CD14-positive monocyte (primary cell): ENCODE data around the gene GAS1. TPM values are rescaled to one million over a fixed set of nuclear protein-coding genes. Genes with fewer than 3 reads are reported as not detected.

Experiments
- DNase-seq, 3 donors: peaks; one replicate each; pipeline ENCODE4 v3.0.0-alpha.2; 2011 to 2022
- H2AFZ ChIP-seq: 2 replicates; pipeline ENCODE4 v1.6.0; 2012; ENCODE audit warnings: mild to moderate bottlenecking, low read depth, low read length, inconsistent platforms; ENCODE audit not compliant: insufficient read depth, poor library complexity, severe bottlenecking
- H3K27ac ChIP-seq, 2 donors: 1 replicate in 1 of 2; 2 replicates in 1 of 2; pipeline ENCODE4 v1.5.1; 2012 to 2013; ENCODE audit warnings: low read length in 2 of 2, control low read depth in 1 of 2, inconsistent platforms in 1 of 2, low read depth in 1 of 2, mild to moderate bottlenecking in 1 of 2
- H3K27me3 ChIP-seq, 2 donors: one replicate each; pipeline versions ENCODE4 v1.6.0 to v1.6.1; 2011 to 2013; ENCODE audit warnings: low read length in 2 of 2; ENCODE audit not compliant: control insufficient read depth in 2 of 2, insufficient read depth in 2 of 2
- H3K36me3 ChIP-seq, 2 donors: replicated peaks in 1 of 2; 1 replicate in 1 of 2; 2 replicates in 1 of 2; pipeline versions ENCODE4 v1.5.1 to v1.6.1; 2012 to 2013; ENCODE audit warnings: low read length in 2 of 2, control low read depth in 1 of 2, inconsistent platforms in 1 of 2, mild to moderate bottlenecking in 1 of 2; ENCODE audit not compliant: insufficient read depth in 2 of 2, control insufficient read depth in 1 of 2
- H3K4me1 ChIP-seq, 2 donors: 1 replicate in 1 of 2; 2 replicates in 1 of 2; pipeline versions ENCODE4 v1.5.1 to v1.6.1; 2012 to 2013; ENCODE audit warnings: low read length in 2 of 2, control low read depth in 1 of 2, inconsistent platforms in 1 of 2, mild to moderate bottlenecking in 1 of 2, moderate library complexity in 1 of 2; ENCODE audit not compliant: insufficient read depth in 2 of 2, control insufficient read depth in 1 of 2
- H3K4me2 ChIP-seq: replicated peaks from 2 replicates; pipeline ENCODE3; 2012; ENCODE audit warnings: low read length, moderate library complexity, mild to moderate bottlenecking; ENCODE audit not compliant: poor library complexity, severe bottlenecking; ENCODE audit errors: extremely low read depth
- H3K4me3 ChIP-seq, 3 experiments: fragments of 200-600 bp in 1 of 3; sonication (generic) in 1 of 3; replicated peaks in 1 of 3; 1 replicate in 2 of 3; 2 replicates in 1 of 3; pipeline ENCODE4 v1.5.1; 2011 to 2013; ENCODE audit warnings: low read length in 3 of 3, mild to moderate bottlenecking in 3 of 3, control low read depth in 2 of 3, low read depth in 2 of 3, inconsistent platforms in 1 of 3, moderate library complexity in 1 of 3
- H3K79me2 ChIP-seq: 2 replicates; pipeline ENCODE4 v1.6.0; 2012; ENCODE audit warnings: mild to moderate bottlenecking, control low read depth, inconsistent platforms, low read length, moderate library complexity; ENCODE audit not compliant: insufficient read depth
- H3K9ac ChIP-seq: 2 replicates; pipeline ENCODE4 v1.6.0; 2017; ENCODE audit warnings: low read length, mild to moderate bottlenecking; ENCODE audit not compliant: insufficient read depth, poor library complexity, severe bottlenecking
- H3K9me3 ChIP-seq, 2 donors: replicated peaks in 1 of 2; 1 replicate in 1 of 2; 2 replicates in 1 of 2; pipeline versions ENCODE4 v1.5.1 to v1.6.1; 2012 to 2013; ENCODE audit warnings: low read length in 2 of 2, control low read depth in 1 of 2; ENCODE audit not compliant: control insufficient read depth in 1 of 2, insufficient read depth in 1 of 2
- H4K20me1 ChIP-seq: 2 replicates; pipeline ENCODE4 v1.6.0; 2012; ENCODE audit warnings: mild to moderate bottlenecking, low read length, control low read depth, moderate library complexity; ENCODE audit not compliant: insufficient read depth
- H3K27ac Mint-ChIP-seq, 7 donors: one replicate each; pipeline ENCODE4 v1.8.0; 2020; ENCODE audit warnings: mild to moderate bottlenecking in 7 of 7, mixed read lengths in 7 of 7, moderate library complexity in 6 of 7, inconsistent platforms in 2 of 7
- H3K27me3 Mint-ChIP-seq, 3 donors: one replicate each; pipeline ENCODE4 v1.8.0; 2021 to 2022; ENCODE audit warnings: low read depth in 3 of 3, mild to moderate bottlenecking in 3 of 3, mixed read lengths in 3 of 3, moderate library complexity in 3 of 3, inconsistent platforms in 1 of 3
- H3K36me3 Mint-ChIP-seq, 2 donors: one replicate each; pipeline ENCODE4 v1.8.0; 2020; ENCODE audit warnings: mixed read lengths in 2 of 2, inconsistent platforms in 1 of 2, mild to moderate bottlenecking in 1 of 2
- H3K4me1 Mint-ChIP-seq: one replicate; pipeline ENCODE4 v1.8.0; 2020; ENCODE audit warnings: mild to moderate bottlenecking, mixed read lengths
- H3K4me3 Mint-ChIP-seq, 2 donors: one replicate each; pipeline ENCODE4 v1.8.0; 2020; ENCODE audit warnings: mild to moderate bottlenecking in 2 of 2, mixed read lengths in 2 of 2, moderate library complexity in 1 of 2
- H3K9me3 Mint-ChIP-seq, 7 donors: one replicate each; pipeline ENCODE4 v1.8.0; 2020 to 2022; ENCODE audit warnings: mixed read lengths in 7 of 7, mild to moderate bottlenecking in 6 of 7, moderate library complexity in 6 of 7, inconsistent platforms in 2 of 7
- CTCF ChIP-seq: fragments of 200-600 bp; IDR thresholded peaks from one replicate; pipeline ENCODE4 v1.8.0; 2022; ENCODE audit warnings: antibody characterized with exemption, mild to moderate bottlenecking
- WGBS: methylation state at CpG from one replicate; pipeline ENCODE4 v1.1.5; 2013; ENCODE audit warnings: missing lambda C conversion rate; ENCODE audit not compliant: insufficient coverage; 5-methylcytosine and 5-hydroxymethylcytosine counted together
- intact Hi-C, 2 donors: fragments of 100-400 bp; cut with micrococcal nuclease; formaldehyde crosslinking; loops; one replicate each; pipeline versions ENCODE4 v1.15.0 to v1.15.1; 2023
- polyA plus RNA-seq, 3 donors: library from polyadenylated mRNA; depleted of rRNA in 1 of 3; unstranded in 2 of 3; stranded (reverse) in 1 of 3; fragments of 300-500 nt in 2 of 3; fragments of >200 nt in 1 of 3; fragmentation: Illumina TruSeq in 2 of 3; gene quantifications; 1 replicate in 2 of 3; 2 replicates in 1 of 3; pipeline ENCODE4 v1.2.3, GENCODE V29; 2012 to 2021

Gene GAS1
- polyA plus RNA-seq, 3 donors = 0.12 to 0.20 (median 0.18) TPM

DNA sequence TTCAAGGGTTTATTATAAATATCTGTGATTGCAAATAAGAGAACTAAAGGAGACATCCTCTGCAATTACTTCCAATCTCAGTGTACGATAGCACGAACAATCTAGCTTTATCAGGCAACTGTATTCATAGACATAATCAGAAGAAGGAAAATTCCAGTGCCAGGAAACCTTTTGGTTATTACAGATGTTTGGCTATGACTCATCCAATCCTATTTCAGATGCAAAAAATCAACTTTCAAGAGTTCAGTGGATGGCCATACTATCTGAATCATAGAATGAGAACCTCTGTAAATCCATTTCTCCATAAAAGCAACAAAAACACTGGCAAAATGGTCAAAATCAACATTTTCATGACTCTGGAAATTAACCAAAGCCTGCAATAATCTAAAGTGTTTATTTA, 37.9 kb downstream of the GAS1 start:
- Histone ChIP-seq H3K9ac (no peak overlapping the region), H3K4me1 (no peaks in the 10 kb centered on the region), H4K20me1 (no peaks in the 10 kb centered on the region), H3K79me2 (no peaks in the 10 kb centered on the region), H3K27me3 (peaks cover 0 to 10% of the 10 kb centered on the region in 2 donors), H3K4me3 (no peak overlapping the region), H3K36me3 (no peaks in the 10 kb centered on the region), H3K27ac (no peak overlapping the region), H3K9me3 (peaks cover 0 to 5% of the 10 kb centered on the region in 2 donors), H2AFZ (no peak overlapping the region), H3K4me2 (no peak overlapping the region)
- no peak overlapping the region for H3K4me3 Mint-ChIP-seq
- no peak overlapping the region for H3K27ac Mint-ChIP-seq
- no peaks in the 10 kb centered on the region for H3K36me3 Mint-ChIP-seq
- peaks cover 4 to 8% (median 5%) of the 10 kb centered on the region in 3 donors for H3K27me3 Mint-ChIP-seq
- intact Hi-C loops = no loop called here
- no peak for TF ChIP-seq CTCF
- peaks cover 0 to 13% (median 7%) of the 10 kb centered on the region in 7 donors for H3K9me3 Mint-ChIP-seq
- DNase-seq = no peak
- no peaks in the 10 kb centered on the region for H3K4me1 Mint-ChIP-seq
- WGBS = no CpG with 5 or more reads among the region's 2 CpGs

DNA sequence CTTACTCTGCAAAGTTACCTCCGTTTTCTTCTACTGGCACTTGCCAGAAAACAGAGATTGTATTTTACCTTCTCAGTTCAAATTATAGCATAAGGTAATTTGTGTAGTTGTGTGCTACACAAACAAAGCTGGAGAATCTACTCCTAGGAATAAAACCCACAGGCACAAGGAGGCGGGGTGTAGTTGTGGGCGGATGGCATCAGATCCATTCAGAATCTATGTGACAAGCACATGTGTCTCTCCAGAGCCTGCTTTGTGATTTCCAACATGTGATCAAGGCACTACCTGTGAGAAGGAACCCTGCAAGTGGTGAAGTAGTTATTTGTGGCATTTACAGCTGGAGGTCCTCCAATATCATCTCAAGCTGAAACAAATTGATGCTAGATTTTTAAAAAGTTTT, 39.0 kb downstream of the GAS1 start:
- H3K4me1 ChIP-seq = no peaks in the 10 kb centered on the region
- Mint-ChIP-seq H3K27me3 (peaks cover 11 to 17% (median 12%) of the 10 kb centered on the region in 3 donors), H3K27ac (no peak overlapping the region)

More for the DNA sequence above, 39.0 kb downstream of the GAS1 start:
- intact Hi-C loops = no loop called here
- no peak for DNase-seq
- no peaks in the 10 kb centered on the region for H3K79me2 ChIP-seq
- H3K4me1 Mint-ChIP-seq = no peaks in the 10 kb centered on the region
- TF ChIP-seq CTCF = no peak
- peaks cover 0 to 13% (median 7%) of the 10 kb centered on the region in 7 donors for H3K9me3 Mint-ChIP-seq
- H3K27ac ChIP-seq = no peak overlapping the region
- no peak overlapping the region for H3K4me2 ChIP-seq
- no peak overlapping the region for H2AFZ ChIP-seq
- peaks cover 0 to 19% of the 10 kb centered on the region in 2 donors for H3K27me3 ChIP-seq
- H3K4me3 ChIP-seq = no peak overlapping the region
- no peaks in the 10 kb centered on the region for H3K36me3 Mint-ChIP-seq
- no peaks in the 10 kb centered on the region for H4K20me1 ChIP-seq
- peaks cover 0 to 5% of the 10 kb centered on the region in 2 donors for H3K9me3 ChIP-seq
- H3K9ac ChIP-seq = no peak overlapping the region
- H3K4me3 Mint-ChIP-seq = no peak overlapping the region
- no CpG with 5 or more reads among the region's 3 CpGs for WGBS
- H3K36me3 ChIP-seq = no peaks in the 10 kb centered on the region
